Measurements from ENCODE around the gene SHLD3. TPM values are rescaled to one million over a fixed set of nuclear protein-coding genes. Genes with fewer than 3 reads are reported as not detected.
"Not testable (repeated sequence)": the region's sequence is repeated elsewhere in the genome, so short reads cannot be mapped to it uniquely, and the experiment has no call there.

SHLD3 gene
- total RNA-seq, 1 donor from 2014 or later = 3.1 TPM

GRCh38 chr5:65672796-65673195 lies 48.0 kb downstream of the SHLD3 start:
- Histone ChIP-seq H3K27me3 (ENCODE audit: control insufficient read depth in 3 of 3, insufficient read depth in 3 of 3, low read length in 3 of 3) (no peaks in the 10 kb centered on the region), H3K9ac (ENCODE audit: low read depth in 1 of 3, low read length in 3 of 3) (no peak overlapping the region), H3K27ac (ENCODE audit: low read depth, low read length) (no peak overlapping the region), H3K36me3 (ENCODE audit: control insufficient read depth in 3 of 3, insufficient read depth in 3 of 3, low read length in 3 of 3) (peaks cover 0 to 13% (median 4%) of the 10 kb centered on the region in 3 donors), H3K9me3 (ENCODE audit: control insufficient read depth in 3 of 3, low read length in 3 of 3) (no peaks in the 10 kb centered on the region), H3K4me3 (ENCODE audit: low read length in 3 of 3) (no peak overlapping the region), H3K4me1 (ENCODE audit: control insufficient read depth in 3 of 3, insufficient read depth in 3 of 3, low read length in 3 of 3) (no peaks in the 10 kb centered on the region)

DNA sequence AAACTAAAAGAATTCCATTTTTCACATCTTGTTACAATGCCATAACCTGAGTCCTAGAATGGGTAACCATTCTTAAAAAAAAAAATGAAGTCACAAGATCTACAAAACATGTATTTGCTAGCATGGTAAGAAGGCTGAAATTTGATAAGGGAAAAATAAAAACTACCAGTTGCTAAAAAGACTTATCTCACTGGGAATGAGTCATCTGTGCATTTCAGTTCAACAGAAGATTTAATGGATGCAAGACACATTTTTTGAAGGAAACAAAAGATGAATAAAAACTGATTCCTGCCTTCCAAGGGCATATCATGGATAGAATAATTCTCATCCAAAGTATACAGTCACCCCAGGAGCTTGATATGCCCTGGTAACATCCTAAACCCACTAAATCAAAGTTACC lies 49.9 kb downstream of the SHLD3 start:
- H3K4me3 ChIP-seq (ENCODE audit: low read length in 3 of 3) = no peak overlapping the region
- H3K27ac ChIP-seq (ENCODE audit: low read depth, low read length) = no peak overlapping the region
- peaks cover 0 to 15% (median 1%) of the 10 kb centered on the region in 3 donors for H3K36me3 ChIP-seq (ENCODE audit: control insufficient read depth in 3 of 3, insufficient read depth in 3 of 3, low read length in 3 of 3)
- H3K9ac ChIP-seq (ENCODE audit: low read depth in 1 of 3, low read length in 3 of 3) = no peak overlapping the region
- no peaks in the 10 kb centered on the region for H3K4me1 ChIP-seq (ENCODE audit: control insufficient read depth in 3 of 3, insufficient read depth in 3 of 3, low read length in 3 of 3)
- H3K27me3 ChIP-seq (ENCODE audit: control insufficient read depth in 3 of 3, insufficient read depth in 3 of 3, low read length in 3 of 3) = no peaks in the 10 kb centered on the region
- no peaks in the 10 kb centered on the region for H3K9me3 ChIP-seq (ENCODE audit: control insufficient read depth in 3 of 3, low read length in 3 of 3)

DNA sequence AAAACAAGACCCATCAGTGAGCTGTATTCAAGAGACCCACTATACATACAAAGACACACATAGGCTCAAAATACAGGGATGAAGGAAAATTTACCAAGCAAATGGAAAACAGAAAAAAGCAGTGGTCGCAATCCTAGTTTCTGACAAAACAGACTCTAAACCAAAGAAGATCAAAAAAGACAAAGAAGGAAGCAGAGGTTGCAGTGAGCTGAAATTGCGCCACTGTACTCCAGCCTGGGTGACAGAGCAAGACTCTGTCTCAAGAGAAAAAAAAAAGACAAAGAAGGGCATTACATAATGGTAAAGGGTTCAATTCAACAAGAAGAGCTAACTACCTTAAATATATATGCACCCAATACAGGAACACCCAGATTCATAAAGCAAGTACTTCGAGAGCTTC lies 51.2 kb downstream of the SHLD3 start:
- not testable (repeated sequence) for H3K4me1 ChIP-seq (ENCODE audit: control insufficient read depth in 3 of 3, insufficient read depth in 3 of 3, low read length in 3 of 3); H3K4me3 ChIP-seq (ENCODE audit: low read length in 3 of 3); H3K27ac ChIP-seq (ENCODE audit: low read depth, low read length); H3K9ac ChIP-seq (ENCODE audit: low read depth in 1 of 3, low read length in 3 of 3); H3K27me3 ChIP-seq (ENCODE audit: control insufficient read depth in 3 of 3, insufficient read depth in 3 of 3, low read length in 3 of 3); H3K9me3 ChIP-seq (ENCODE audit: control insufficient read depth in 3 of 3, low read length in 3 of 3)
- H3K36me3 ChIP-seq (ENCODE audit: control insufficient read depth in 3 of 3, insufficient read depth in 3 of 3, low read length in 3 of 3) = peaks cover 0 to 17% (median 2%) of the 10 kb centered on the region in 3 donors

Small RNAs within 50 kb of the gene (small RNA-seq; reads per million reads assigned to genes)
- gene RNU6-540P = not detected

Other genes with a start within 250 kb of the SHLD3 start
- 2.6 TPM for gene ADAMTS6, start 143.1 kb upstream of the SHLD3 start, total RNA-seq
- gene CENPK, start 61.9 kb upstream of the SHLD3 start, total RNA-seq = 12.5 TPM
- gene PPWD1, start 61.7 kb upstream of the SHLD3 start, total RNA-seq = 52.7 TPM
- 25.6 TPM for gene TRIM23, start 694 bp upstream of the SHLD3 start, total RNA-seq
- 17.2 TPM for gene TRAPPC13, start within 50 bp of the SHLD3 start, total RNA-seq
- 4.2 TPM for gene SGTB, start 97.1 kb downstream of the SHLD3 start, total RNA-seq
- 18.8 TPM for gene NLN, start 97.2 kb downstream of the SHLD3 start, total RNA-seq